HCT116 (cell line): ENCODE results near the gene PRMT2. TPM values are rescaled to one million over a fixed set of nuclear protein-coding genes. Genes with fewer than 3 reads are reported as not detected.

Source experiments
- ATAC-seq: fragments of 200-7000 bp; cut with Tn5 transposase; 2 replicates; pipeline ENCODE4 v1.9.1; 2020; ENCODE audit warnings: mild to moderate bottlenecking, moderate library complexity
- BruUV-seq: library from RNA; stranded (reverse); fragments of 400-500 nt; replicated peaks from 2 replicates; lab custom pipeline; 2021; lab: Mats Ljungman, UMichigan
- CTCF ChIA-PET: fragments of 300-600 bp; sonication (Branson Sonifier 250); formaldehyde crosslinking; loops from one replicate; lab custom pipeline; 2021; ENCODE audit warnings: antibody characterized with exemption; lab: Charles Lee
- POLR2A ChIA-PET: fragments of 300-600, 350-600 bp; sonication (Branson Sonifier 250); formaldehyde crosslinking; loops from one replicate; lab custom pipeline; 2021; ENCODE audit warnings: antibody characterized with exemption; lab: Charles Lee
- RAD21 ChIA-PET, 2 experiments: fragments of 300-600 bp; sonication (Branson Sonifier 250); formaldehyde crosslinking; loops; one replicate each; lab custom pipeline; 2023; ENCODE audit warnings: low total read pairs in 2 of 2; ENCODE audit not compliant: uncharacterized antibody in 2 of 2, unreplicated experiment in 2 of 2, low non-redundant PET in 1 of 2; lab: Charles Lee
- DNase-seq: peaks from one replicate; pipeline ENCODE4 v3.0.0-alpha.2; 2010; ENCODE audit warnings: low read depth, low spot score
- H2AFZ ChIP-seq: fragments of 200-600 bp; shearing (Covaris generic), sonication (generic); 2 replicates; pipeline ENCODE4 v1.6.1; 2017; ENCODE audit warnings: low read depth, mixed run types, mixed read lengths, antibody characterized with exemption, low read length; ENCODE audit not compliant: poor library complexity, severe bottlenecking
- H3K27ac ChIP-seq: 2 replicates; pipeline ENCODE4 v1.5.1; 2012; ENCODE audit warnings: low read depth, low read length
- H3K27me3 ChIP-seq: fragments of 200-600 bp; sonication (generic); 2 replicates; pipeline ENCODE4 v1.6.1; 2016; ENCODE audit warnings: mixed run types, low read length, mixed read lengths; ENCODE audit not compliant: insufficient read depth
- H3K36me3 ChIP-seq, 2 experiments: fragments of 200-500 bp in 1 of 2; fragments of 200-600 bp in 1 of 2; sonication (Bioruptor generic) in 1 of 2; sonication (generic) in 1 of 2; 2 replicates each; pipeline versions ENCODE4 v1.5.1 to v1.6.1; 2014 to 2016; ENCODE audit warnings: low read length in 2 of 2, inconsistent platforms in 1 of 2, mixed read lengths in 1 of 2, mixed run types in 1 of 2; ENCODE audit not compliant: insufficient read depth in 2 of 2, control insufficient read depth in 1 of 2
- H3K4me1 ChIP-seq, 2 experiments: fragments of 200-600 bp in 1 of 2; sonication (generic) in 1 of 2; 2 replicates each; pipeline versions ENCODE4 v1.5.1 to v1.6.1; 2012 to 2017; ENCODE audit warnings: low read length in 2 of 2, inconsistent platforms in 1 of 2, mild to moderate bottlenecking in 1 of 2, mixed read lengths in 1 of 2, mixed run types in 1 of 2, moderate library complexity in 1 of 2; ENCODE audit not compliant: insufficient read depth in 2 of 2, control insufficient read depth in 1 of 2
- H3K4me2 ChIP-seq: fragments of 200-600 bp; sonication (generic); 2 replicates; pipeline ENCODE4 v1.6.1; 2017; ENCODE audit warnings: mixed run types, low read length, mixed read lengths
- H3K4me3 ChIP-seq, 2 experiments: fragments of 200-600 bp in 1 of 2; sonication (generic) in 1 of 2; replicated peaks in 1 of 2; 2 replicates each; pipeline ENCODE4 v1.5.1; 2011 to 2016; ENCODE audit warnings: low read length in 2 of 2, control low read depth in 1 of 2, low read depth in 1 of 2, mild to moderate bottlenecking in 1 of 2, mixed read lengths in 1 of 2, mixed run types in 1 of 2
- H3K79me2 ChIP-seq: fragments of 200-600 bp; sonication (generic); 2 replicates; pipeline ENCODE4 v1.6.1; 2017; ENCODE audit warnings: mild to moderate bottlenecking, mixed run types, low read length, moderate library complexity, mixed read lengths; ENCODE audit not compliant: insufficient read depth
- H3K9ac ChIP-seq: fragments of 200-600 bp; sonication (generic); 2 replicates; pipeline ENCODE4 v1.6.1; 2016; ENCODE audit warnings: low read length, mixed read lengths
- H3K9me2 ChIP-seq: fragments of 200-600 bp; sonication (generic), shearing (Covaris generic); 2 replicates; pipeline ENCODE4 v1.6.1; 2017; ENCODE audit warnings: mixed run types, mild to moderate bottlenecking, moderate library complexity; ENCODE audit not compliant: insufficient read depth
- H3K9me3 ChIP-seq, 2 experiments: fragments of 200-500 bp in 1 of 2; fragments of 200-600 bp in 1 of 2; sonication (Bioruptor generic) in 1 of 2; sonication (generic) in 1 of 2; 2 replicates each; pipeline ENCODE4 v1.6.1; 2014 to 2017; ENCODE audit warnings: low read length in 2 of 2, mixed read lengths in 2 of 2, inconsistent platforms in 1 of 2, low read depth in 1 of 2, mild to moderate bottlenecking in 1 of 2, mixed run types in 1 of 2, moderate library complexity in 1 of 2; ENCODE audit not compliant: control insufficient read depth in 1 of 2, insufficient read depth in 1 of 2
- H4K20me1 ChIP-seq: fragments of 200-600 bp; sonication (generic), shearing (Covaris generic); 2 replicates; pipeline ENCODE4 v1.6.1; 2017; ENCODE audit warnings: mixed run types, mild to moderate bottlenecking, moderate library complexity; ENCODE audit not compliant: insufficient read depth
- RAD21 ChIP-seq: IDR thresholded peaks from 2 replicates; pipeline ENCODE4 v1.6.1; 2012; ENCODE audit warnings: low read depth, mild to moderate bottlenecking
- REST ChIP-seq: IDR thresholded peaks from 2 replicates; pipeline ENCODE4 v1.6.1; 2012; ENCODE audit warnings: low read depth
- ZBTB33 ChIP-seq: IDR thresholded peaks from 2 replicates; pipeline ENCODE4 v1.6.1; 2011; ENCODE audit warnings: mild to moderate bottlenecking, low read length, moderate library complexity; ENCODE audit not compliant: insufficient replicate concordance; ENCODE audit errors: extremely low read depth
- intact Hi-C: fragments of 100-400 bp; cut with micrococcal nuclease; formaldehyde crosslinking; loops from 2 replicates; pipeline ENCODE4 v1.10.0; 2022
- total RNA-seq: library from RNA; stranded (reverse); gene quantifications from one replicate; pipeline ENCODE4 v1.2.1, GENCODE V29; 2021; ENCODE audit not compliant: unreplicated experiment
- TF ChIP-seq, protein P1 (sequence below), 3 experiments: fragments of 200-600 bp in 1 of 3; sonication (generic) in 1 of 3; IDR thresholded peaks in 2 of 3; conservative IDR thresholded peaks in 1 of 3; 2 replicates each; pipeline ENCODE4 v1.5.1; 2012 to 2017; ENCODE audit warnings: low read depth in 2 of 3, low read length in 2 of 3, antibody characterized with exemption in 1 of 3, borderline replicate concordance in 1 of 3, control low read depth in 1 of 3, mild to moderate bottlenecking in 1 of 3, mixed read lengths in 1 of 3, mixed run types in 1 of 3, moderate library complexity in 1 of 3; ENCODE audit not compliant: insufficient read depth in 1 of 3

The PRMT2 gene
- total RNA-seq, 1 experiment from 2014 or later = 59.1 TPM

GRCh38 chr21:46639489-46640386 is 4.3 kb downstream of the PRMT2 start:
- no peak overlapping the region for H3K4me2 ChIP-seq

More at GRCh38 chr21:46639489-46640386, 4.3 kb downstream of the PRMT2 start:
- ATAC-seq (no peak), DNase-seq (no peak)
- H2AFZ ChIP-seq = no peak overlapping the region
- RAD21 ChIA-PET = interaction anchor here in 1 of 2 experiments (0.8 kb wide), 1 partner anchor 496 kb away, joined by 3 read pairs; no protein-coding TSS in a partner anchor
- CTCF ChIA-PET = interaction anchor here (0.6 to 1.8 kb wide), 6 partner anchors 19 to 669 kb away, joined by 3 to 15 read pairs (median 4); no protein-coding TSS in a partner anchor
- H3K36me3 ChIP-seq = peaks cover 6 to 10% of the 10 kb centered on the region in 2 experiments; a peak in 3 of 4 replicates
- no peaks in the 10 kb centered on the region for H3K9me2 ChIP-seq
- POLR2A ChIA-PET = no interaction called here
- H3K4me1 ChIP-seq = peaks cover 3 to 17% of the 10 kb centered on the region in 2 experiments; a peak in 3 of 4 replicates
- peaks cover 36% of the 10 kb centered on the region for H3K79me2 ChIP-seq
- BruUV-seq = no TSS peak
- no peak overlapping the region for H3K4me3 ChIP-seq
- no peaks in the 10 kb centered on the region for H3K27me3 ChIP-seq
- no peaks in the 10 kb centered on the region for H4K20me1 ChIP-seq
- intact Hi-C loops = no loop called here
- no peak for TF ChIP-seq RAD21
- TF ChIP-seq ZBTB33 = no peak
- TF ChIP-seq, protein P1, sequence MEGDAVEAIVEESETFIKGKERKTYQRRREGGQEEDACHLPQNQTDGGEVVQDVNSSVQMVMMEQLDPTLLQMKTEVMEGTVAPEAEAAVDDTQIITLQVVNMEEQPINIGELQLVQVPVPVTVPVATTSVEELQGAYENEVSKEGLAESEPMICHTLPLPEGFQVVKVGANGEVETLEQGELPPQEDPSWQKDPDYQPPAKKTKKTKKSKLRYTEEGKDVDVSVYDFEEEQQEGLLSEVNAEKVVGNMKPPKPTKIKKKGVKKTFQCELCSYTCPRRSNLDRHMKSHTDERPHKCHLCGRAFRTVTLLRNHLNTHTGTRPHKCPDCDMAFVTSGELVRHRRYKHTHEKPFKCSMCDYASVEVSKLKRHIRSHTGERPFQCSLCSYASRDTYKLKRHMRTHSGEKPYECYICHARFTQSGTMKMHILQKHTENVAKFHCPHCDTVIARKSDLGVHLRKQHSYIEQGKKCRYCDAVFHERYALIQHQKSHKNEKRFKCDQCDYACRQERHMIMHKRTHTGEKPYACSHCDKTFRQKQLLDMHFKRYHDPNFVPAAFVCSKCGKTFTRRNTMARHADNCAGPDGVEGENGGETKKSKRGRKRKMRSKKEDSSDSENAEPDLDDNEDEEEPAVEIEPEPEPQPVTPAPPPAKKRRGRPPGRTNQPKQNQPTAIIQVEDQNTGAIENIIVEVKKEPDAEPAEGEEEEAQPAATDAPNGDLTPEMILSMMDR (IDR thresholded peaks at IDR 0.05 in 2 of 3, conservative IDR thresholded peaks at IDR 0.05 in 1 of 3; ENCODE audit: borderline replicate concordance in 1 of 3, insufficient read depth in 1 of 3, low read depth in 2 of 3, low read length in 2 of 3) = peak in 2 of 3 experiments; percentile 36 to 51; a peak in 4 of 6 replicates
- TF ChIP-seq REST = no peak
- no peak overlapping the region for H3K27ac ChIP-seq
- no peak overlapping the region for H3K9ac ChIP-seq
- H3K9me3 ChIP-seq = no peaks in the 10 kb centered on the region
